SK-N-SH (cell line): ENCODE results near the gene WWC1. TPM values are rescaled to one million over a fixed set of nuclear protein-coding genes. Genes with fewer than 3 reads are reported as not detected.

Experiments used
- CTCF ChIA-PET: fragments of 300-600, 350-600 bp; formaldehyde crosslinking; extraction: SDS; loops from one replicate; lab custom pipeline; 2021; lab: Yijun Ruan, JAX
- POLR2A ChIA-PET: fragments of 350-600 bp; sonication (Branson Sonifier 250); formaldehyde crosslinking; extraction: SDS; loops from one replicate; lab custom pipeline; 2020; ENCODE audit warnings: antibody characterized with exemption, inconsistent platforms; lab: Yijun Ruan, JAX
- DNase-seq: peaks from one replicate; pipeline ENCODE4 v3.0.0; 2012
- H2AFZ ChIP-seq: fragments of 200-600 bp; sonication (generic); 2 replicates; pipeline ENCODE4 v1.8.1; 2016; ENCODE audit warnings: antibody characterized with exemption, mild to moderate bottlenecking, low read depth
- H3F3A ChIP-seq: fragments of 200-600 bp; sonication (generic); replicated peaks from 2 replicates; pipeline ENCODE3; 2016; ENCODE audit warnings: antibody characterized with exemption, mild to moderate bottlenecking; ENCODE audit not compliant: insufficient read depth
- H3K27ac ChIP-seq, 2 experiments: fragments of 200-500 bp in 1 of 2; fragments of 200-600 bp in 1 of 2; sonication (Bioruptor generic) in 1 of 2; sonication (generic), shearing (Covaris generic) in 1 of 2; 2 replicates each; pipeline versions ENCODE4 v1.5.1 to v1.6.1; 2014 to 2016; ENCODE audit warnings: low read depth in 2 of 2, inconsistent platforms in 1 of 2, low read length in 1 of 2, mild to moderate bottlenecking in 1 of 2, mixed read lengths in 1 of 2
- H3K27me3 ChIP-seq: fragments of 200-600 bp; sonication (generic), shearing (Covaris generic); 2 replicates; pipeline ENCODE4 v1.6.1; 2016; ENCODE audit warnings: mixed run types; ENCODE audit not compliant: insufficient read depth
- H3K36me3 ChIP-seq, 2 experiments: fragments of 200-500 bp in 1 of 2; fragments of 200-600 bp in 1 of 2; sonication (Bioruptor generic) in 1 of 2; sonication (generic) in 1 of 2; replicated peaks in 1 of 2; 2 replicates each; pipeline versions ENCODE3 to v1.5.1; 2014 to 2016; ENCODE audit warnings: low read length in 1 of 2, mild to moderate bottlenecking in 1 of 2; ENCODE audit not compliant: insufficient read depth in 2 of 2, control insufficient read depth in 1 of 2
- H3K4me1 ChIP-seq, 2 experiments: fragments of 200-500 bp in 1 of 2; fragments of 200-600 bp in 1 of 2; sonication (Bioruptor generic) in 1 of 2; sonication (generic), shearing (Covaris generic) in 1 of 2; 2 replicates each; pipeline versions ENCODE4 v1.5.1 to v1.6.1; 2014 to 2016; ENCODE audit warnings: low read depth in 1 of 2, low read length in 1 of 2, mixed run types in 1 of 2; ENCODE audit not compliant: insufficient read depth in 2 of 2, control insufficient read depth in 1 of 2
- H3K4me2 ChIP-seq: fragments of 200-600 bp; sonication (generic), shearing (Covaris generic); 2 replicates; pipeline ENCODE4 v1.6.1; 2017; ENCODE audit warnings: mixed run types
- H3K4me3 ChIP-seq, 2 experiments: fragments of 200-500 bp in 1 of 2; fragments of 200-600 bp in 1 of 2; sonication (Bioruptor generic) in 1 of 2; sonication (generic), shearing (Covaris generic) in 1 of 2; 2 replicates each; pipeline versions ENCODE4 v1.5.1 to v1.8.1; 2014 to 2016; ENCODE audit warnings: low read depth in 2 of 2, inconsistent platforms in 1 of 2, low read length in 1 of 2, mild to moderate bottlenecking in 1 of 2, mixed read lengths in 1 of 2, moderate library complexity in 1 of 2
- H3K79me2 ChIP-seq: fragments of 200-600 bp; sonication (generic); 2 replicates; pipeline ENCODE4 v1.8.1; 2017; ENCODE audit warnings: mild to moderate bottlenecking; ENCODE audit not compliant: insufficient read depth
- H3K9ac ChIP-seq: fragments of 200-600 bp; sonication (generic); 2 replicates; pipeline ENCODE4 v1.6.1; 2017; ENCODE audit warnings: mixed run types
- H3K9me2 ChIP-seq: fragments of 200-600 bp; sonication (generic); 2 replicates; pipeline ENCODE4 v1.6.1; 2017; ENCODE audit warnings: mixed run types
- H3K9me3 ChIP-seq: fragments of 200-600 bp; sonication (generic); 2 replicates; pipeline ENCODE4 v1.6.1; 2017; ENCODE audit warnings: mixed run types, mild to moderate bottlenecking, moderate library complexity
- H4K20me1 ChIP-seq: fragments of 200-600 bp; sonication (generic); 2 replicates; pipeline ENCODE4 v1.6.1; 2017; ENCODE audit warnings: mild to moderate bottlenecking, mixed run types; ENCODE audit not compliant: insufficient read depth
- CHD2 ChIP-seq: fragments of 150-350 bp; IDR thresholded peaks from 2 replicates; pipeline ENCODE4 v1.6.1; 2018; ENCODE audit warnings: low read length; ENCODE audit not compliant: partially characterized antibody
- ELF1 ChIP-seq: IDR thresholded peaks from 2 replicates; pipeline ENCODE4 v1.4.0; 2012
- EZH2phosphoT487 ChIP-seq: fragments of 200-600 bp; sonication (generic); IDR thresholded peaks from 2 replicates; pipeline ENCODE4 v1.6.1; 2017; ENCODE audit warnings: low read depth, mixed run types, mild to moderate bottlenecking, antibody characterized with exemption, moderate library complexity, borderline replicate concordance
- FOSL2 ChIP-seq: IDR thresholded peaks from 2 replicates; pipeline ENCODE4 v1.4.0; 2012; ENCODE audit warnings: low read depth, mild to moderate bottlenecking, moderate library complexity, borderline replicate concordance
- FOXJ3 ChIP-seq: sonication (generic); formaldehyde crosslinking; IDR thresholded peaks from 2 replicates; pipeline ENCODE4 v1.5.1; 2020; ENCODE audit warnings: mild to moderate bottlenecking, missing genetic modification reagents
- GABPA ChIP-seq: IDR thresholded peaks from 2 replicates; pipeline ENCODE4 v1.4.0; 2012; ENCODE audit warnings: low read depth, mild to moderate bottlenecking
- MEF2A ChIP-seq: IDR thresholded peaks from 2 replicates; pipeline ENCODE4 v1.4.0; 2012; ENCODE audit warnings: low read depth, borderline replicate concordance
- MXI1 ChIP-seq: IDR thresholded peaks from 2 replicates; pipeline ENCODE4 v1.6.1; 2012; ENCODE audit warnings: mild to moderate bottlenecking, low read depth, low read length, improper control_type of control experiment
- POLR2AphosphoS5 ChIP-seq: IDR thresholded peaks from 2 replicates; pipeline ENCODE4 v1.6.1; 2012; ENCODE audit warnings: low read depth, low read length
- RAD21 ChIP-seq: IDR thresholded peaks from 2 replicates; pipeline ENCODE4 v1.6.1; 2012; ENCODE audit warnings: mild to moderate bottlenecking, low read length
- RCOR1 ChIP-seq: fragments of 150-350 bp; IDR thresholded peaks from 2 replicates; pipeline ENCODE4 v1.6.1; 2017; ENCODE audit warnings: antibody characterized with exemption, low read length
- RFX5 ChIP-seq: IDR thresholded peaks from 2 replicates; pipeline ENCODE4 v1.6.1; 2012; ENCODE audit warnings: mild to moderate bottlenecking, improper control_type of control experiment, low read length
- SIN3A ChIP-seq: IDR thresholded peaks from 2 replicates; pipeline ENCODE4 v1.6.1; 2012; ENCODE audit warnings: low read depth, mild to moderate bottlenecking, low read length, moderate library complexity, borderline replicate concordance
- SMC3 ChIP-seq: IDR thresholded peaks from 2 replicates; pipeline ENCODE4 v1.6.1; 2012; ENCODE audit warnings: low read depth, low read length, improper control_type of control experiment
- TAF1 ChIP-seq: IDR thresholded peaks from 2 replicates; pipeline ENCODE4 v1.6.1; 2012; ENCODE audit warnings: low read depth, mild to moderate bottlenecking, low read length, moderate library complexity, borderline replicate concordance
- TCF12 ChIP-seq: IDR thresholded peaks from 2 replicates; pipeline ENCODE4 v1.4.0; 2012
- YY1 ChIP-seq: IDR thresholded peaks from 2 replicates; pipeline ENCODE4 v1.4.0; 2012; ENCODE audit warnings: low read depth, mild to moderate bottlenecking
- whole genome bisulfite sequencing: methylation state at CpG from one replicate; pipeline ENCODE4 v1.1.6; 2017; ENCODE audit warnings: low lambda C conversion rate; 5-methylcytosine and 5-hydroxymethylcytosine counted together
- polyA plus RNA-seq, 3 experiments: library from polyadenylated mRNA; depleted of rRNA; stranded (reverse); fragments of >200 nt; gene quantifications; 2 replicates each; pipeline ENCODE4 v1.2.3, GENCODE V29; 2012
- TF ChIP-seq, protein P1 (sequence below): IDR thresholded peaks from 2 replicates; pipeline ENCODE4 v1.4.0; 2012; ENCODE audit warnings: low read depth, borderline replicate concordance
- TF ChIP-seq, protein P2 (sequence below): IDR thresholded peaks from 2 replicates; pipeline ENCODE4 v1.4.0; 2012; ENCODE audit warnings: low read depth
- TF ChIP-seq, protein P3 (sequence below): fragments of 200-600 bp; sonication (generic); IDR thresholded peaks from 2 replicates; pipeline ENCODE4 v1.6.1; 2017; ENCODE audit warnings: antibody characterized with exemption, mild to moderate bottlenecking, moderate library complexity
- TF ChIP-seq, protein P4 (sequence below): IDR thresholded peaks from 2 replicates; pipeline ENCODE4 v1.6.1; 2012; ENCODE audit warnings: mild to moderate bottlenecking, low read depth, low read length, moderate library complexity
- TF ChIP-seq, protein P5 (sequence below): IDR thresholded peaks from 2 replicates; pipeline ENCODE4 v1.4.0; 2012; ENCODE audit warnings: low read depth, borderline replicate concordance
- TF ChIP-seq, protein P6 (sequence below): fragments of 150-350 bp; IDR thresholded peaks from 2 replicates; pipeline ENCODE4 v1.6.1; 2017; ENCODE audit warnings: antibody characterized with exemption, low read length, low read depth, borderline replicate concordance

Gene WWC1
- polyA plus RNA-seq, 1 of the 3 experiments (the other 2 are of a cell fraction): 16.9 TPM

DNA sequence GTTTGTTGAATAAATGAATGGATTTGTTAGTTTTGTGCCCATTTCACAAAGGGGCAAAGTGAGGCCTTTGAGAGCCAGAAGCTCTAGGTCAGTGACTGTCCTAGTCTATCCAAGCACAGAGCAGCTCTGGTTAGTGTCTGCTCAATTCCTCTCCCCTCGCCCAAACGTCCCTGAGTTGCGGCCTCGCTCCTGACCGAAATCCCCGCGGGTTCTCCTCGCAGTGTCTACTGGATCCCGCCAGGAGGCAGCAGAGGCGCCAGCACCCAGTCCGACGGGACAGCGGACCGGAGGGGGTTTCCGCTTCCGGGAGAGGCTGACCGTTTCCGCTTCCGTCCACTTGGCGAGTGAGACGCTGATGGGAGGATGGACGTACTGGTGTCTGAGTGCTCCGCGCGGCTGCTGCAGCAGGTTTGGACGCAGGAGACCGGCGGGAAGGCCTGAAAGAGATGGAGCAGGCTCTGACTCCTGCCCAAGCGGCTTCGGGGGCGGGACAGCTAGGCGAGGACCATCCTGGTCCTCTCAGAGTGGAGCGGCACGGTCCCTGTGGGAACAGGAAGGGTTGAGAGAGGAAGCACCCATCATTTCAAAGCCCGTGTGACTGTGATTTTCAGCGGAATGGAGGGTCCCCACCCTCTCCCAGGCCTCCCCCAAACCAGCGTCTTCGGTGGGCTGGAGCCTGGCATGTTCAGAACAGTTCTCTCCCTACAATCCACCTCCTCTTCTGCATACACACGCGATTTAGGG is 194.9 kb downstream of the WWC1 start, which contains the start of gene RARS1:
Gene RARS1 (plus strand): TSS at position 336 of the 744 bp plus-strand sequence. CDS start 28 bp downstream, at position 364.
- peak within 1 kb of the TSS; percentile 95 for H3K9ac ChIP-seq
- peak within 1 kb of the TSS; percentile 86 to 98 for H3K4me3 ChIP-seq
- H3K27ac ChIP-seq: peak within 1 kb of the TSS; percentile 83 to 90
- peaks cover 50% of the 10 kb centered on the region for H3K79me2 ChIP-seq
- TF ChIP-seq TAF1: peak; percentile 91
- TF ChIP-seq, protein P1, sequence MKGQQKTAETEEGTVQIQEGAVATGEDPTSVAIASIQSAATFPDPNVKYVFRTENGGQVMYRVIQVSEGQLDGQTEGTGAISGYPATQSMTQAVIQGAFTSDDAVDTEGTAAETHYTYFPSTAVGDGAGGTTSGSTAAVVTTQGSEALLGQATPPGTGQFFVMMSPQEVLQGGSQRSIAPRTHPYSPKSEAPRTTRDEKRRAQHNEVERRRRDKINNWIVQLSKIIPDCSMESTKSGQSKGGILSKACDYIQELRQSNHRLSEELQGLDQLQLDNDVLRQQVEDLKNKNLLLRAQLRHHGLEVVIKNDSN: no peak
- TF ChIP-seq, protein P2, sequence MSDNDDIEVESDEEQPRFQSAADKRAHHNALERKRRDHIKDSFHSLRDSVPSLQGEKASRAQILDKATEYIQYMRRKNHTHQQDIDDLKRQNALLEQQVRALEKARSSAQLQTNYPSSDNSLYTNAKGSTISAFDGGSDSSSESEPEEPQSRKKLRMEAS: peak; percentile 90
- TF ChIP-seq, protein P3, sequence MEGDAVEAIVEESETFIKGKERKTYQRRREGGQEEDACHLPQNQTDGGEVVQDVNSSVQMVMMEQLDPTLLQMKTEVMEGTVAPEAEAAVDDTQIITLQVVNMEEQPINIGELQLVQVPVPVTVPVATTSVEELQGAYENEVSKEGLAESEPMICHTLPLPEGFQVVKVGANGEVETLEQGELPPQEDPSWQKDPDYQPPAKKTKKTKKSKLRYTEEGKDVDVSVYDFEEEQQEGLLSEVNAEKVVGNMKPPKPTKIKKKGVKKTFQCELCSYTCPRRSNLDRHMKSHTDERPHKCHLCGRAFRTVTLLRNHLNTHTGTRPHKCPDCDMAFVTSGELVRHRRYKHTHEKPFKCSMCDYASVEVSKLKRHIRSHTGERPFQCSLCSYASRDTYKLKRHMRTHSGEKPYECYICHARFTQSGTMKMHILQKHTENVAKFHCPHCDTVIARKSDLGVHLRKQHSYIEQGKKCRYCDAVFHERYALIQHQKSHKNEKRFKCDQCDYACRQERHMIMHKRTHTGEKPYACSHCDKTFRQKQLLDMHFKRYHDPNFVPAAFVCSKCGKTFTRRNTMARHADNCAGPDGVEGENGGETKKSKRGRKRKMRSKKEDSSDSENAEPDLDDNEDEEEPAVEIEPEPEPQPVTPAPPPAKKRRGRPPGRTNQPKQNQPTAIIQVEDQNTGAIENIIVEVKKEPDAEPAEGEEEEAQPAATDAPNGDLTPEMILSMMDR: peak; percentile 90
- peak; percentile 72 for TF ChIP-seq RAD21
- TF ChIP-seq MXI1: peak; percentile 66; the same call in 1 of the 2 replicates
- no peak for TF ChIP-seq MEF2A
- peak; percentile 16; the same call in 1 of the 2 replicates for TF ChIP-seq RFX5
- peak; percentile 84 for TF ChIP-seq ELF1
- peak; percentile 99 for TF ChIP-seq POLR2AphosphoS5
- peak; percentile 89 for TF ChIP-seq CHD2
- no peak for TF ChIP-seq TCF12
- TF ChIP-seq, protein P4, sequence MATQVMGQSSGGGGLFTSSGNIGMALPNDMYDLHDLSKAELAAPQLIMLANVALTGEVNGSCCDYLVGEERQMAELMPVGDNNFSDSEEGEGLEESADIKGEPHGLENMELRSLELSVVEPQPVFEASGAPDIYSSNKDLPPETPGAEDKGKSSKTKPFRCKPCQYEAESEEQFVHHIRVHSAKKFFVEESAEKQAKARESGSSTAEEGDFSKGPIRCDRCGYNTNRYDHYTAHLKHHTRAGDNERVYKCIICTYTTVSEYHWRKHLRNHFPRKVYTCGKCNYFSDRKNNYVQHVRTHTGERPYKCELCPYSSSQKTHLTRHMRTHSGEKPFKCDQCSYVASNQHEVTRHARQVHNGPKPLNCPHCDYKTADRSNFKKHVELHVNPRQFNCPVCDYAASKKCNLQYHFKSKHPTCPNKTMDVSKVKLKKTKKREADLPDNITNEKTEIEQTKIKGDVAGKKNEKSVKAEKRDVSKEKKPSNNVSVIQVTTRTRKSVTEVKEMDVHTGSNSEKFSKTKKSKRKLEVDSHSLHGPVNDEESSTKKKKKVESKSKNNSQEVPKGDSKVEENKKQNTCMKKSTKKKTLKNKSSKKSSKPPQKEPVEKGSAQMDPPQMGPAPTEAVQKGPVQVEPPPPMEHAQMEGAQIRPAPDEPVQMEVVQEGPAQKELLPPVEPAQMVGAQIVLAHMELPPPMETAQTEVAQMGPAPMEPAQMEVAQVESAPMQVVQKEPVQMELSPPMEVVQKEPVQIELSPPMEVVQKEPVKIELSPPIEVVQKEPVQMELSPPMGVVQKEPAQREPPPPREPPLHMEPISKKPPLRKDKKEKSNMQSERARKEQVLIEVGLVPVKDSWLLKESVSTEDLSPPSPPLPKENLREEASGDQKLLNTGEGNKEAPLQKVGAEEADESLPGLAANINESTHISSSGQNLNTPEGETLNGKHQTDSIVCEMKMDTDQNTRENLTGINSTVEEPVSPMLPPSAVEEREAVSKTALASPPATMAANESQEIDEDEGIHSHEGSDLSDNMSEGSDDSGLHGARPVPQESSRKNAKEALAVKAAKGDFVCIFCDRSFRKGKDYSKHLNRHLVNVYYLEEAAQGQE: peak; percentile 84
- TF ChIP-seq, protein P5, sequence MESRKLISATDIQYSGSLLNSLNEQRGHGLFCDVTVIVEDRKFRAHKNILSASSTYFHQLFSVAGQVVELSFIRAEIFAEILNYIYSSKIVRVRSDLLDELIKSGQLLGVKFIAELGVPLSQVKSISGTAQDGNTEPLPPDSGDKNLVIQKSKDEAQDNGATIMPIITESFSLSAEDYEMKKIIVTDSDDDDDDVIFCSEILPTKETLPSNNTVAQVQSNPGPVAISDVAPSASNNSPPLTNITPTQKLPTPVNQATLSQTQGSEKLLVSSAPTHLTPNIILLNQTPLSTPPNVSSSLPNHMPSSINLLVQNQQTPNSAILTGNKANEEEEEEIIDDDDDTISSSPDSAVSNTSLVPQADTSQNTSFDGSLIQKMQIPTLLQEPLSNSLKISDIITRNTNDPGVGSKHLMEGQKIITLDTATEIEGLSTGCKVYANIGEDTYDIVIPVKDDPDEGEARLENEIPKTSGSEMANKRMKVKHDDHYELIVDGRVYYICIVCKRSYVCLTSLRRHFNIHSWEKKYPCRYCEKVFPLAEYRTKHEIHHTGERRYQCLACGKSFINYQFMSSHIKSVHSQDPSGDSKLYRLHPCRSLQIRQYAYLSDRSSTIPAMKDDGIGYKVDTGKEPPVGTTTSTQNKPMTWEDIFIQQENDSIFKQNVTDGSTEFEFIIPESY: no peak
- TF ChIP-seq, protein P6, sequence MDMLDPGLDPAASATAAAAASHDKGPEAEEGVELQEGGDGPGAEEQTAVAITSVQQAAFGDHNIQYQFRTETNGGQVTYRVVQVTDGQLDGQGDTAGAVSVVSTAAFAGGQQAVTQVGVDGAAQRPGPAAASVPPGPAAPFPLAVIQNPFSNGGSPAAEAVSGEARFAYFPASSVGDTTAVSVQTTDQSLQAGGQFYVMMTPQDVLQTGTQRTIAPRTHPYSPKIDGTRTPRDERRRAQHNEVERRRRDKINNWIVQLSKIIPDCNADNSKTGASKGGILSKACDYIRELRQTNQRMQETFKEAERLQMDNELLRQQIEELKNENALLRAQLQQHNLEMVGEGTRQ: no peak
- TF ChIP-seq GABPA: peak; percentile 100
- TF ChIP-seq SMC3: peak; percentile 83
- TF ChIP-seq FOSL2: no peak
- no peak for TF ChIP-seq EZH2phosphoT487
- peak; percentile 84; the same call in 1 of the 2 replicates for TF ChIP-seq SIN3A
- peak; percentile 67 for TF ChIP-seq RCOR1
- TF ChIP-seq FOXJ3 (CRISPR knock-in tag): 0 out of 2 replicates have a peak, but pooled peaks have one; percentile 18
- peak; percentile 33; the same call in 1 of the 2 replicates for TF ChIP-seq YY1
- ChIA-PET POLR2A (interaction anchor here (0.7 to 1.2 kb wide), 4 partner anchors 93 to 1097 kb away, joined by 3 read pairs; partner anchors contain the start of genes PANK3 and SPDL1), CTCF (interaction anchor here (0.5 to 4.5 kb wide), 21 partner anchors 9 to 461 kb away, joined by 3 to 27 read pairs (median 3); no protein-coding TSS in a partner anchor)
- H3K36me3 ChIP-seq: peaks cover 27 to 42% of the 10 kb centered on the region in 2 experiments
- peaks cover 3% of the 10 kb centered on the region for H3F3A ChIP-seq
- H3K9me3 ChIP-seq: no peaks in the 10 kb centered on the region
- 1% methylated on average over 29 of the region's 40 CpGs for whole genome bisulfite sequencing
- H2AFZ ChIP-seq: peak within 1 kb of the TSS; percentile 98
- peak within 1 kb of the TSS; percentile 83 for H3K4me2 ChIP-seq
- no peaks in the 10 kb centered on the region for H3K9me2 ChIP-seq
- H4K20me1 ChIP-seq: peaks cover 7% of the 10 kb centered on the region
- peaks cover 0 to 7% of the 10 kb centered on the region in 2 experiments; a peak in 2 of 4 replicates for H3K4me1 ChIP-seq
- DNase-seq: peak; percentile 95
- H3K27me3 ChIP-seq: no peaks in the 10 kb centered on the region
